ENCODE results near the gene ZNF211. TPM values are rescaled to one million over a fixed set of nuclear protein-coding genes. Genes with fewer than 3 reads are reported as not detected.

ZNF211 gene
- total and polyA plus RNA-seq, 9 of the 15 experiments (the other 6 are each of a cell fraction or from before 2014, with no cell fraction given): 1.3 to 11.6 (median 4.5) TPM

DNA sequence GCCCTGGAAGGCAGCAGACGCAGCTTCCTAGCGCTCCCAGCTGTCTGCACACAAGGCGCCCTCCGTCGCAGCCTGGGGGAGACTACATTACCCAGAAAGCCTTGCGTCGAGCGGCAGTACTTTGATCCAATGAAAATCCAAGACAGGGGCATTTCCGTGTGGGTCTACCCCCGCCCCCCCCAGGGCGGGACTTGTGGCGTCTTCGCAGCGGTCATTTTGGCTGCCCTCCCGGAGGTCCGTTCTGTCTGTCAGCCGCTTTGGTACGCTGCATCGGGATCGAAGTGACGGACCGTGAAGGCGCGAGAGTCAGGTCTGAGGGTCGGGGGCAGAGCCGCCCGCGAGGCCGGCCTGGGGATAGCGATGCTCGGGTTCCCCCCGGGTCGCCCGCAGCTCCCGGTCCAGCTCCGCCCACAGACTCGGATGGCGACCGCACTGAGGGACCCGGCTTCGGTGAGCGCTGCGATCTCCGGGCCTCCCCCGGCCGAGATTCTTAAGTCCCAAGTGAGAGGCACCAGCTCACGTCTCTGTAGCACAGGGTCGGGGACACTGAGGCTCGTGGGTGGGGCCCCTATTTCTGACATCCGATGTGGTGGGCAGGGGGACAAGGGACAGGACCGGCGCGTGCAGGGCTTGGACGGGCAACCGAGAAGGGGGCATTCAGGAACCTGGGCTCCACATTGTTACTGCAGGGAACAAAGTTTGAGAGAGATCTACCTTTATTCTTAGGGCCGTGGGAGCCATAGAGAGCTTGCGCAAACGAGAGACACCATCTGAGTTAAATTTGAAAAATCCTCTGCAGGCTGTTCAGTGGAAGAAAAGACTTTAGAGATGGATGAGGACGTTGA, at the start of gene ZNF211 (continued):
- TF ChIP-seq MYBL2 (IDR thresholded peaks at IDR 0.05; ENCODE audit: low read depth) (no peak), MYBL2 (CRISPR knock-in tag; IDR thresholded peaks at IDR 0.05; ENCODE audit: borderline replicate concordance) (no peak), RBBP5 (IDR thresholded peaks at IDR 0.05; ENCODE audit: borderline replicate concordance, insufficient read depth, low read length, poor library complexity, severe bottlenecking) (peak; percentile 82), TFAM (CRISPR knock-in tag; conservative IDR thresholded peaks at IDR 0.05) (no peak), ZNF143 (CRISPR knock-in tag; IDR thresholded peaks at IDR 0.05) (peak; percentile 91), CEBPG (CRISPR knock-in tag; IDR thresholded peaks at IDR 0.05) (no peak), CEBPG (tag; conservative IDR thresholded peaks at IDR 0.05 in 1 of 2, IDR thresholded peaks at IDR 0.05 in 1 of 2) (peak in 1 of 2 experiments; percentile 17; a peak in 1 of 4 replicates), CBX2 (IDR thresholded peaks at IDR 0.05; ENCODE audit: insufficient read depth, low read length, poor library complexity, severe bottlenecking) (no peak), NR2C2 (CRISPR knock-in tag; IDR thresholded peaks at IDR 0.05) (no peak), NR2C2 (tag; IDR thresholded peaks at IDR 0.05) (peak; percentile 82), MCM5 (IDR thresholded peaks at IDR 0.05; ENCODE audit: low read depth) (no peak), FOXA3 (CRISPR knock-in tag; conservative IDR thresholded peaks at IDR 0.05 in 1 of 2, IDR thresholded peaks at IDR 0.05 in 1 of 2) (0 out of 4 replicates have a peak, but pooled peaks of 1 of the 2 experiments have one; percentile 31), ZNF561 (CRISPR knock-in tag; conservative IDR thresholded peaks at IDR 0.05) (no peak), SIX5 (IDR thresholded peaks at IDR 0.05; ENCODE audit: borderline replicate concordance in 1 of 2, insufficient read depth in 1 of 2, low read depth in 1 of 2, low read length in 2 of 2) (peak; percentile 79 to 88)
- TF ChIP-seq, protein P1, sequence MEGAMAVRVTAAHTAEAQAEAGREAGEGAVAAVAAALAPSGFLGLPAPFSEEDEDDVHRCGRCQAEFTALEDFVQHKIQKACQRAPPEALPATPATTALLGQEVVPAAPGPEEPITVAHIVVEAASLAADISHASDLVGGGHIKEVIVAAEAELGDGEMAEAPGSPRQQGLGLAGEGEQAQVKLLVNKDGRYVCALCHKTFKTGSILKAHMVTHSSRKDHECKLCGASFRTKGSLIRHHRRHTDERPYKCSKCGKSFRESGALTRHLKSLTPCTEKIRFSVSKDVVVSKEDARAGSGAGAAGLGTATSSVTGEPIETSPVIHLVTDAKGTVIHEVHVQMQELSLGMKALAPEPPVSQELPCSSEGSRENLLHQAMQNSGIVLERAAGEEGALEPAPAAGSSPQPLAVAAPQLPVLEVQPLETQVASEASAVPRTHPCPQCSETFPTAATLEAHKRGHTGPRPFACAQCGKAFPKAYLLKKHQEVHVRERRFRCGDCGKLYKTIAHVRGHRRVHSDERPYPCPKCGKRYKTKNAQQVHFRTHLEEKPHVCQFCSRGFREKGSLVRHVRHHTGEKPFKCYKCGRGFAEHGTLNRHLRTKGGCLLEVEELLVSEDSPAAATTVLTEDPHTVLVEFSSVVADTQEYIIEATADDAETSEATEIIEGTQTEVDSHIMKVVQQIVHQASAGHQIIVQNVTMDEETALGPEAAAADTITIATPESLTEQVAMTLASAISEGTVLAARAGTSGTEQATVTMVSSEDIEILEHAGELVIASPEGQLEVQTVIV (CRISPR knock-in tag; IDR thresholded peaks at IDR 0.05; ENCODE audit: borderline replicate concordance): no peak
- TF ChIP-seq, protein P2, sequence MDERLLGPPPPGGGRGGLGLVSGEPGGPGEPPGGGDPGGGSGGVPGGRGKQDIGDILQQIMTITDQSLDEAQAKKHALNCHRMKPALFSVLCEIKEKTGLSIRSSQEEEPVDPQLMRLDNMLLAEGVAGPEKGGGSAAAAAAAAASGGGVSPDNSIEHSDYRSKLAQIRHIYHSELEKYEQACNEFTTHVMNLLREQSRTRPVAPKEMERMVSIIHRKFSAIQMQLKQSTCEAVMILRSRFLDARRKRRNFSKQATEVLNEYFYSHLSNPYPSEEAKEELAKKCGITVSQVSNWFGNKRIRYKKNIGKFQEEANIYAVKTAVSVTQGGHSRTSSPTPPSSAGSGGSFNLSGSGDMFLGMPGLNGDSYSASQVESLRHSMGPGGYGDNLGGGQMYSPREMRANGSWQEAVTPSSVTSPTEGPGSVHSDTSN (CRISPR knock-in tag; IDR thresholded peaks at IDR 0.05; ENCODE audit: low read depth): peak; percentile 79
- TF ChIP-seq, protein P2 (tag; conservative IDR thresholded peaks at IDR 0.05; ENCODE audit: low read depth): peak; percentile 98
- TF ChIP-seq, protein P3, sequence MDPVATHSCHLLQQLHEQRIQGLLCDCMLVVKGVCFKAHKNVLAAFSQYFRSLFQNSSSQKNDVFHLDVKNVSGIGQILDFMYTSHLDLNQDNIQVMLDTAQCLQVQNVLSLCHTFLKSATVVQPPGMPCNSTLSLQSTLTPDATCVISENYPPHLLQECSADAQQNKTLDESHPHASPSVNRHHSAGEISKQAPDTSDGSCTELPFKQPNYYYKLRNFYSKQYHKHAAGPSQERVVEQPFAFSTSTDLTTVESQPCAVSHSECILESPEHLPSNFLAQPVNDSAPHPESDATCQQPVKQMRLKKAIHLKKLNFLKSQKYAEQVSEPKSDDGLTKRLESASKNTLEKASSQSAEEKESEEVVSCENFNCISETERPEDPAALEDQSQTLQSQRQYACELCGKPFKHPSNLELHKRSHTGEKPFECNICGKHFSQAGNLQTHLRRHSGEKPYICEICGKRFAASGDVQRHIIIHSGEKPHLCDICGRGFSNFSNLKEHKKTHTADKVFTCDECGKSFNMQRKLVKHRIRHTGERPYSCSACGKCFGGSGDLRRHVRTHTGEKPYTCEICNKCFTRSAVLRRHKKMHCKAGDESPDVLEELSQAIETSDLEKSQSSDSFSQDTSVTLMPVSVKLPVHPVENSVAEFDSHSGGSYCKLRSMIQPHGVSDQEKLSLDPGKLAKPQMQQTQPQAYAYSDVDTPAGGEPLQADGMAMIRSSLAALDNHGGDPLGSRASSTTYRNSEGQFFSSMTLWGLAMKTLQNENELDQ (CRISPR knock-in tag; IDR thresholded peaks at IDR 0.05; ENCODE audit: borderline replicate concordance): no peak

All from K562 (cell line).